Lung (tissue), 12 donors: ENCODE results near the gene JPH3. TPM values are rescaled to one million over a fixed set of nuclear protein-coding genes. Genes with fewer than 3 reads are reported as not detected.

Experiments used
- ATAC-seq: fragments of 200-7000 bp; cut with Tn5 transposase; one replicate; pipeline ENCODE4 v1.9.1; 2020; ENCODE audit warnings: moderate number of reproducible peaks; ENCODE audit not compliant: insufficient read depth, low FRiP score
- DNase-seq, 3 donors: peaks; one replicate each; pipeline ENCODE4 v3.0.0-alpha.2; 2013 to 2017
- H3K27ac ChIP-seq, 2 donors: one replicate each; pipeline ENCODE4 v1.5.1; 2013; ENCODE audit warnings: mild to moderate bottlenecking in 2 of 2, moderate library complexity in 2 of 2, control low read depth in 1 of 2, inconsistent platforms in 1 of 2, low read depth in 1 of 2, low read length in 1 of 2
- H3K27me3 ChIP-seq, 3 donors: one replicate each; pipeline ENCODE4 v1.5.1; 2013; ENCODE audit warnings: low read length in 2 of 3; ENCODE audit not compliant: control insufficient read depth in 3 of 3, insufficient read depth in 3 of 3
- H3K36me3 ChIP-seq, 4 donors: one replicate each; pipeline ENCODE4 v1.5.1; 2013; ENCODE audit warnings: low read length in 4 of 4, mild to moderate bottlenecking in 1 of 4, moderate library complexity in 1 of 4; ENCODE audit not compliant: control insufficient read depth in 4 of 4, insufficient read depth in 4 of 4
- H3K4me1 ChIP-seq, 5 donors: one replicate each; pipeline ENCODE4 v1.5.1; 2013; ENCODE audit warnings: low read length in 5 of 5, mild to moderate bottlenecking in 2 of 5, moderate library complexity in 1 of 5; ENCODE audit not compliant: control insufficient read depth in 5 of 5, insufficient read depth in 5 of 5
- H3K4me3 ChIP-seq: one replicate; pipeline ENCODE4 v1.5.1; 2013; ENCODE audit warnings: mild to moderate bottlenecking, control low read depth, moderate library complexity
- H3K9ac ChIP-seq, 2 donors: one replicate each; pipeline ENCODE4 v1.5.1; 2013; ENCODE audit warnings: low read length in 2 of 2, control low read depth in 1 of 2; ENCODE audit not compliant: insufficient read depth in 1 of 2
- H3K9me3 ChIP-seq, 4 donors: one replicate each; pipeline ENCODE4 v1.5.1; 2013; ENCODE audit warnings: low read length in 3 of 4, mild to moderate bottlenecking in 1 of 4, moderate library complexity in 1 of 4; ENCODE audit not compliant: control insufficient read depth in 4 of 4, insufficient read depth in 3 of 4
- CTCF ChIP-seq: IDR thresholded peaks from 2 replicates; pipeline ENCODE4 v1.5.1; 2012; ENCODE audit warnings: mild to moderate bottlenecking; ENCODE audit errors: control extremely low read depth, extremely low read depth
- WGBS, 2 donors: extraction: QIAGEN DNeasy Blood & Tissue Kit; methylation state at CpG; one replicate each; pipeline ENCODE4 v1.1.7; 2013; 5-methylcytosine and 5-hydroxymethylcytosine counted together
- polyA plus RNA-seq, 2 donors: library from polyadenylated mRNA; stranded (reverse); fragments of 200-250 nt; gene quantifications; one replicate each; pipeline ENCODE4 v1.2.1, GENCODE V29; 2013
- total RNA-seq, 2 donors: library from RNA; depleted of rRNA in 1 of 2; stranded (reverse); fragments of >200 nt in 1 of 2; gene quantifications; one replicate each; pipeline ENCODE4 v1.2.1, GENCODE V29; 2014 to 2021
- donor health status: control.
- donor health status: control.
- donor health status: Bipolar disorder and iron deficiency.
- donor health status: healthy.
- donor health status: DM: yes; HTN: yes; CAD: no.

JPH3 gene
- total and polyA plus RNA-seq, 4 donors, result 0.04 to 0.68 (median 0.13) TPM

- no peaks in the 10 kb centered on the region for H3K36me3 ChIP-seq
- peaks cover 0 to 38% (median 11%) of the 10 kb centered on the region in 5 donors for H3K4me1 ChIP-seq
- no peaks in the 10 kb centered on the region for H3K9me3 ChIP-seq
- ATAC-seq (no peak), DNase-seq (peak in 2 of 3 donors; percentile 53 to 68)
- H3K4me3 ChIP-seq, result no peak overlapping the region
- peaks cover 0 to 3% (median 0%) of the 10 kb centered on the region in 3 donors for H3K27me3 ChIP-seq
- 74 to 76% methylated on average over 17 of the region's 17 CpGs for WGBS, 2 donors
- no peak overlapping the region for H3K27ac ChIP-seq
- TF ChIP-seq CTCF, result no peak
- no peak overlapping the region for H3K9ac ChIP-seq
These were observed 46.7 kb upstream of the JPH3 start for GRCh38 chr16:87555647-87556046.

- H3K4me1 ChIP-seq, result peaks cover 0 to 38% (median 11%) of the 10 kb centered on the region in 5 donors
- peaks cover 0 to 3% (median 0%) of the 10 kb centered on the region in 3 donors for H3K27me3 ChIP-seq
- H3K36me3 ChIP-seq, result no peaks in the 10 kb centered on the region
- no peak for TF ChIP-seq CTCF
- ATAC-seq (no peak), DNase-seq (peak; percentile 89 to 93 (median 93))
- H3K9me3 ChIP-seq, result no peaks in the 10 kb centered on the region
- peak overlapping the region in 1 of 2 donors; percentile 73 for H3K27ac ChIP-seq
- H3K4me3 ChIP-seq, result no peak overlapping the region
- 46 to 71% methylated on average over 7 of the region's 7 CpGs for WGBS, 2 donors
- H3K9ac ChIP-seq, result no peak overlapping the region
These were observed 45.3 kb upstream of the JPH3 start for GRCh38 chr16:87556941-87557459.

DNA sequence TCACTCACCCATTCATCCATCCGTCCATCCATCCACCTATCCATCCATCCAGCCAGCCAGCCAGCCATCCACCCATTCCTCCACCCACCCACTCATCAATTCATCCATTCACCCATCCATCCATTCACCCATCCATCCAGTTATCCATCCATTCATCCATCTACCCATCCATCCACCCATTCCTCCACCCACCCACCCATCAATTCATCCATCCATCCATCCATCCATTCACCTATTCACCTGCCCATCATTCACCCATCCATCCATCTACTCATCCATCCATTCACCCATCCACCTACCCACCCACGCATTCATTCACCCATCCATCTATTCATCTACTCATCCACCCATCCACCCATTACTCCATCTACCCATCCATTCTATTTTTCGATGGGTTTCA lies 43.6 kb upstream of the JPH3 start:
- no peak for DNase-seq
- no peaks in the 10 kb centered on the region for H3K36me3 ChIP-seq
- no peak for TF ChIP-seq CTCF
- H3K9ac ChIP-seq, result no peak overlapping the region
- H3K9me3 ChIP-seq, result no peaks in the 10 kb centered on the region
- no peak overlapping the region for H3K4me3 ChIP-seq
- no peak overlapping the region for H3K27ac ChIP-seq
- ATAC-seq, result no peak
- WGBS, 2 donors, result 86 to 94% methylated on average over 3 of the region's 3 CpGs
- H3K27me3 ChIP-seq, result peaks cover 0 to 3% (median 0%) of the 10 kb centered on the region in 3 donors
- peaks cover 0 to 38% (median 11%) of the 10 kb centered on the region in 5 donors for H3K4me1 ChIP-seq

GRCh38 chr16:87559945-87560344 lies 42.4 kb upstream of the JPH3 start:
- Histone ChIP-seq H3K4me3 (no peak overlapping the region), H3K36me3 (no peaks in the 10 kb centered on the region), H3K4me1 (peaks cover 0 to 38% (median 11%) of the 10 kb centered on the region in 5 donors), H3K27ac (no peak overlapping the region), H3K27me3 (no peaks in the 10 kb centered on the region), H3K9me3 (no peaks in the 10 kb centered on the region), H3K9ac (no peak overlapping the region)
- DNase-seq (peak; percentile 84 to 95 (median 91)), ATAC-seq (no peak)
- no peak for TF ChIP-seq CTCF
- 46 to 48% methylated on average over 17 of the region's 17 CpGs for WGBS, 2 donors
